GM23338 (cell line): ENCODE measurements around the gene NAAA. TPM values are rescaled to one million over a fixed set of nuclear protein-coding genes. Genes with fewer than 3 reads are reported as not detected.

Experiments
- ATAC-seq: fragments of 200-7000 bp; cut with Tn5 transposase; 3 replicates; pipeline ENCODE4 v1.9.1; 2020
- DNase-seq: peaks from one replicate; pipeline ENCODE4 v3.0.0-alpha.2; 2015; ENCODE audit warnings: low spot score
- H2AFZ ChIP-seq: fragments of 200-600 bp; sonication (generic); 2 replicates; pipeline ENCODE4 v1.8.0; 2016; ENCODE audit warnings: antibody characterized with exemption, mild to moderate bottlenecking, moderate library complexity
- H3F3A ChIP-seq: fragments of 200-600 bp; sonication (generic); replicated peaks from 2 replicates; pipeline ENCODE4 v1.8.0; 2017; ENCODE audit warnings: antibody characterized with exemption, mixed run types, low read depth
- H3K27ac ChIP-seq: fragments of 200-600 bp; sonication (generic); 2 replicates; pipeline ENCODE4 v1.6.1; 2016; ENCODE audit warnings: low read depth
- H3K27me3 ChIP-seq: fragments of 200-600 bp; sonication (generic); 2 replicates; pipeline ENCODE4 v1.8.0; 2016; ENCODE audit warnings: mild to moderate bottlenecking, mixed run types, moderate library complexity; ENCODE audit not compliant: insufficient read depth
- H3K36me3 ChIP-seq: fragments of 200-600 bp; sonication (generic); 2 replicates; pipeline ENCODE4 v1.8.0; 2016; ENCODE audit warnings: mild to moderate bottlenecking; ENCODE audit not compliant: insufficient read depth
- H3K4me1 ChIP-seq: fragments of 200-600 bp; sonication (generic); 2 replicates; pipeline ENCODE4 v1.8.0; 2016; ENCODE audit warnings: mild to moderate bottlenecking, moderate library complexity; ENCODE audit not compliant: insufficient read depth
- H3K4me2 ChIP-seq: fragments of 200-600 bp; sonication (generic); 2 replicates; pipeline ENCODE4 v1.7.1; 2017; ENCODE audit warnings: mixed run types
- H3K4me3 ChIP-seq: fragments of 200-600 bp; sonication (generic); 2 replicates; pipeline ENCODE4 v1.6.1; 2016; ENCODE audit warnings: mixed run types
- H3K79me2 ChIP-seq: fragments of 200-600 bp; sonication (generic); replicated peaks from 2 replicates; pipeline ENCODE4 v1.8.0; 2017; ENCODE audit warnings: mild to moderate bottlenecking; ENCODE audit not compliant: insufficient read depth
- H3K9me2 ChIP-seq: fragments of 200-600 bp; sonication (generic); 2 replicates; pipeline ENCODE4 v1.8.0; 2017; ENCODE audit not compliant: insufficient read depth
- H4K20me1 ChIP-seq: fragments of 200-600 bp; sonication (generic); replicated peaks from 2 replicates; pipeline ENCODE4 v1.8.0; 2017; ENCODE audit warnings: mild to moderate bottlenecking; ENCODE audit not compliant: insufficient read depth
- H3K27ac Mint-ChIP-seq: 2 replicates; pipeline ENCODE4 v1.8.0; 2020; ENCODE audit warnings: inconsistent platforms, mild to moderate bottlenecking, moderate library complexity, mixed read lengths
- H3K27me3 Mint-ChIP-seq: 3 replicates; pipeline ENCODE4 v1.8.0; 2022; ENCODE audit warnings: low read depth, mild to moderate bottlenecking, moderate library complexity, mixed read lengths, inconsistent platforms; ENCODE audit not compliant: insufficient read depth, poor library complexity
- H3K36me3 Mint-ChIP-seq: 3 replicates; pipeline ENCODE4 v1.8.0; 2021; ENCODE audit warnings: low read depth, mild to moderate bottlenecking, inconsistent platforms, moderate library complexity, mixed read lengths
- H3K4me1 Mint-ChIP-seq: 3 replicates; pipeline ENCODE4 v1.8.0; 2020; ENCODE audit warnings: mild to moderate bottlenecking, inconsistent platforms, mixed read lengths
- H3K4me3 Mint-ChIP-seq: 3 replicates; pipeline ENCODE4 v1.8.0; 2021; ENCODE audit warnings: moderate library complexity, mild to moderate bottlenecking, inconsistent platforms, mixed read lengths
- H3K9me3 Mint-ChIP-seq: 3 replicates; pipeline ENCODE4 v1.8.0; 2020; ENCODE audit warnings: moderate library complexity, mild to moderate bottlenecking, inconsistent platforms, mixed read lengths
- CREB1 ChIP-seq: fragments of 250-450 bp; sonication (Bioruptor Pico); IDR thresholded peaks from 2 replicates; pipeline ENCODE4 v1.5.0; 2020; ENCODE audit warnings: low read depth, mild to moderate bottlenecking, moderate library complexity
- CTCF ChIP-seq, 2 experiments: fragments of 200-600 bp in 1 of 2; sonication (generic) in 1 of 2; conservative IDR thresholded peaks; 2 replicates each; pipeline versions ENCODE4 v1.5.1 to v1.6.1; 2016 to 2017; ENCODE audit warnings: antibody characterized with exemption in 2 of 2, low read depth in 2 of 2, mild to moderate bottlenecking in 2 of 2, moderate library complexity in 1 of 2
- EZH2phosphoT487 ChIP-seq: fragments of 200-600 bp; sonication (generic); IDR thresholded peaks from one replicate; pipeline ENCODE4 v1.8.1; 2018; ENCODE audit warnings: antibody characterized with exemption; ENCODE audit not compliant: unreplicated experiment
- JUNB ChIP-seq: IDR thresholded peaks from one replicate; pipeline ENCODE4 v1.6.1; 2016; ENCODE audit warnings: antibody characterized with exemption; ENCODE audit not compliant: unreplicated experiment
- NANOG ChIP-seq: IDR thresholded peaks from 2 replicates; pipeline ENCODE4 v1.6.1; 2016; ENCODE audit warnings: antibody characterized with exemption, borderline replicate concordance
- ZNF114 ChIP-seq: fragments of 250-450 bp; sonication (Bioruptor Pico); IDR thresholded peaks from 2 replicates; pipeline ENCODE4 v1.5.0; 2020; ENCODE audit warnings: mild to moderate bottlenecking, moderate library complexity
- ZNF462 ChIP-seq: fragments of 250-450 bp; sonication (Bioruptor Pico); IDR thresholded peaks from 2 replicates; pipeline ENCODE4 v1.5.0; 2020; ENCODE audit warnings: mild to moderate bottlenecking, moderate library complexity
- polyA plus RNA-seq: library from polyadenylated mRNA; unstranded; fragments of >200 nt; fragmentation: Nextera tagmentation; extraction: Ambion mirVana; gene quantifications from 2 replicates; pipeline ENCODE4 v1.2.1, GENCODE V29; 2016
- total RNA-seq: library from RNA; depleted of rRNA; stranded (reverse); fragments of >200 nt; shearing (Covaris generic); gene quantifications from 2 replicates; pipeline ENCODE4 v1.2.3, GENCODE V29; 2014

The NAAA gene
- total and polyA plus RNA-seq, 2 experiments from 2014 or later, result 13.2 to 36.6 TPM

- Mint-ChIP-seq H3K4me3 (no peak overlapping the region), H3K27ac (no peak overlapping the region), H3K36me3 (no peaks in the 10 kb centered on the region), H3K4me1 (peaks cover 7% of the 10 kb centered on the region), H3K27me3 (peaks cover 1% of the 10 kb centered on the region), H3K9me3 (no peaks in the 10 kb centered on the region)
- no peaks in the 10 kb centered on the region for H3K36me3 ChIP-seq
- 0 out of 2 replicates have a peak, but pooled peaks cover 3% of the 10 kb centered on the region for H3K4me1 ChIP-seq
- no peak overlapping the region for H3K4me3 ChIP-seq
- no peaks in the 10 kb centered on the region for H3K9me2 ChIP-seq
- TF ChIP-seq ZNF462 (CRISPR knock-in tag) (no peak), JUNB (no peak), EZH2phosphoT487 (no peak), CTCF (conservative IDR thresholded peaks at IDR 0.05; ENCODE audit: low read depth in 2 of 2) (no peak), CREB1 (CRISPR knock-in tag) (no peak), ZNF114 (CRISPR knock-in tag) (no peak), NANOG (no peak)
- ATAC-seq (peak; percentile 73), DNase-seq (peak; percentile 18)
- peak overlapping the region; percentile 72; the same call in 1 of the 2 replicates for H2AFZ ChIP-seq
- no peaks in the 10 kb centered on the region for H4K20me1 ChIP-seq
- H3K27me3 ChIP-seq, result no peaks in the 10 kb centered on the region
- H3K79me2 ChIP-seq, result no peaks in the 10 kb centered on the region
- no peak overlapping the region for H3K27ac ChIP-seq
- H3F3A ChIP-seq, result no peaks in the 10 kb centered on the region
- H3K4me2 ChIP-seq, result no peak overlapping the region
These were observed 64.6 kb downstream of the NAAA start for GRCh38 chr4:75876218-75876617.
